ENCODE data around the gene MAP1B. TPM values are rescaled to one million over a fixed set of nuclear protein-coding genes. Genes with fewer than 3 reads are reported as not detected.

Gene MAP1B
- total and polyA plus RNA-seq, 9 of the 15 experiments (the other 6 are each of a cell fraction or from before 2014, with no cell fraction given), result 5.2 to 66.1 (median 17.3) TPM

DNA sequence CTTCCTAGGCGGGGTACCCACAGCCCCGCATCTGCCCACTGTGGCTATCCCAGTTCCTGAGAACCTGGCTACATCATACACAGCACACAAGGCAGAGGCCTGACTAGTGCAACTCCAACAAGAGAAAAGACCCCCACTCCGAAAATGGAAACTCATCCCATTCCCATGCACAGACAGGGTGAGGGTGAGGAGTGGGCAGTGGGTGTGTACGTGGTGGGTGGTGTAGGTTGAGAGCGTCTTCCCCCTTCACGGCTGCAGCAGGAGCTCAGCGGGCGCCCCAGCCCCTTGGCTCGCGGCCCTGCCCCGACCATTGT, 501 bp upstream of the MAP1B start (continued):
- TF ChIP-seq, protein P1, sequence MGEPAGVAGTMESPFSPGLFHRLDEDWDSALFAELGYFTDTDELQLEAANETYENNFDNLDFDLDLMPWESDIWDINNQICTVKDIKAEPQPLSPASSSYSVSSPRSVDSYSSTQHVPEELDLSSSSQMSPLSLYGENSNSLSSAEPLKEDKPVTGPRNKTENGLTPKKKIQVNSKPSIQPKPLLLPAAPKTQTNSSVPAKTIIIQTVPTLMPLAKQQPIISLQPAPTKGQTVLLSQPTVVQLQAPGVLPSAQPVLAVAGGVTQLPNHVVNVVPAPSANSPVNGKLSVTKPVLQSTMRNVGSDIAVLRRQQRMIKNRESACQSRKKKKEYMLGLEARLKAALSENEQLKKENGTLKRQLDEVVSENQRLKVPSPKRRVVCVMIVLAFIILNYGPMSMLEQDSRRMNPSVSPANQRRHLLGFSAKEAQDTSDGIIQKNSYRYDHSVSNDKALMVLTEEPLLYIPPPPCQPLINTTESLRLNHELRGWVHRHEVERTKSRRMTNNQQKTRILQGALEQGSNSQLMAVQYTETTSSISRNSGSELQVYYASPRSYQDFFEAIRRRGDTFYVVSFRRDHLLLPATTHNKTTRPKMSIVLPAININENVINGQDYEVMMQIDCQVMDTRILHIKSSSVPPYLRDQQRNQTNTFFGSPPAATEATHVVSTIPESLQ (CRISPR knock-in tag; IDR thresholded peaks at IDR 0.05), result no peak
- no peak for TF ChIP-seq RBM39 (optimal IDR thresholded peaks at IDR 0.05; ENCODE audit: low read depth, low read length)
- TF ChIP-seq, protein P2, sequence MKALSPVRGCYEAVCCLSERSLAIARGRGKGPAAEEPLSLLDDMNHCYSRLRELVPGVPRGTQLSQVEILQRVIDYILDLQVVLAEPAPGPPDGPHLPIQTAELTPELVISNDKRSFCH (CRISPR knock-in tag; IDR thresholded peaks at IDR 0.05), result no peak
- TF ChIP-seq, protein P2 (tag; IDR thresholded peaks at IDR 0.05), result no peak
- 0 out of 2 replicates have a peak, but pooled peaks have one; percentile 29 for TF ChIP-seq ZNF766 (CRISPR knock-in tag; conservative IDR thresholded peaks at IDR 0.05)
- TF ChIP-seq, protein P3, sequence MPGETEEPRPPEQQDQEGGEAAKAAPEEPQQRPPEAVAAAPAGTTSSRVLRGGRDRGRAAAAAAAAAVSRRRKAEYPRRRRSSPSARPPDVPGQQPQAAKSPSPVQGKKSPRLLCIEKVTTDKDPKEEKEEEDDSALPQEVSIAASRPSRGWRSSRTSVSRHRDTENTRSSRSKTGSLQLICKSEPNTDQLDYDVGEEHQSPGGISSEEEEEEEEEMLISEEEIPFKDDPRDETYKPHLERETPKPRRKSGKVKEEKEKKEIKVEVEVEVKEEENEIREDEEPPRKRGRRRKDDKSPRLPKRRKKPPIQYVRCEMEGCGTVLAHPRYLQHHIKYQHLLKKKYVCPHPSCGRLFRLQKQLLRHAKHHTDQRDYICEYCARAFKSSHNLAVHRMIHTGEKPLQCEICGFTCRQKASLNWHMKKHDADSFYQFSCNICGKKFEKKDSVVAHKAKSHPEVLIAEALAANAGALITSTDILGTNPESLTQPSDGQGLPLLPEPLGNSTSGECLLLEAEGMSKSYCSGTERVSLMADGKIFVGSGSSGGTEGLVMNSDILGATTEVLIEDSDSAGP (CRISPR knock-in tag; IDR thresholded peaks at IDR 0.05), result no peak
- TF ChIP-seq, protein P4, sequence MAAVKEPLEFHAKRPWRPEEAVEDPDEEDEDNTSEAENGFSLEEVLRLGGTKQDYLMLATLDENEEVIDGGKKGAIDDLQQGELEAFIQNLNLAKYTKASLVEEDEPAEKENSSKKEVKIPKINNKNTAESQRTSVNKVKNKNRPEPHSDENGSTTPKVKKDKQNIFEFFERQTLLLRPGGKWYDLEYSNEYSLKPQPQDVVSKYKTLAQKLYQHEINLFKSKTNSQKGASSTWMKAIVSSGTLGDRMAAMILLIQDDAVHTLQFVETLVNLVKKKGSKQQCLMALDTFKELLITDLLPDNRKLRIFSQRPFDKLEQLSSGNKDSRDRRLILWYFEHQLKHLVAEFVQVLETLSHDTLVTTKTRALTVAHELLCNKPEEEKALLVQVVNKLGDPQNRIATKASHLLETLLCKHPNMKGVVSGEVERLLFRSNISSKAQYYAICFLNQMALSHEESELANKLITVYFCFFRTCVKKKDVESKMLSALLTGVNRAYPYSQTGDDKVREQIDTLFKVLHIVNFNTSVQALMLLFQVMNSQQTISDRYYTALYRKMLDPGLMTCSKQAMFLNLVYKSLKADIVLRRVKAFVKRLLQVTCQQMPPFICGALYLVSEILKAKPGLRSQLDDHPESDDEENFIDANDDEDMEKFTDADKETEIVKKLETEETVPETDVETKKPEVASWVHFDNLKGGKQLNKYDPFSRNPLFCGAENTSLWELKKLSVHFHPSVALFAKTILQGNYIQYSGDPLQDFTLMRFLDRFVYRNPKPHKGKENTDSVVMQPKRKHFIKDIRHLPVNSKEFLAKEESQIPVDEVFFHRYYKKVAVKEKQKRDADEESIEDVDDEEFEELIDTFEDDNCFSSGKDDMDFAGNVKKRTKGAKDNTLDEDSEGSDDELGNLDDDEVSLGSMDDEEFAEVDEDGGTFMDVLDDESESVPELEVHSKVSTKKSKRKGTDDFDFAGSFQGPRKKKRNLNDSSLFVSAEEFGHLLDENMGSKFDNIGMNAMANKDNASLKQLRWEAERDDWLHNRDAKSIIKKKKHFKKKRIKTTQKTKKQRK (IDR thresholded peaks at IDR 0.05; ENCODE audit: borderline replicate concordance, low read depth, low read length), result no peak
- no peak for TF ChIP-seq CBX2 (IDR thresholded peaks at IDR 0.05; ENCODE audit: insufficient read depth, low read length, poor library complexity, severe bottlenecking)
- TF ChIP-seq, protein P5, sequence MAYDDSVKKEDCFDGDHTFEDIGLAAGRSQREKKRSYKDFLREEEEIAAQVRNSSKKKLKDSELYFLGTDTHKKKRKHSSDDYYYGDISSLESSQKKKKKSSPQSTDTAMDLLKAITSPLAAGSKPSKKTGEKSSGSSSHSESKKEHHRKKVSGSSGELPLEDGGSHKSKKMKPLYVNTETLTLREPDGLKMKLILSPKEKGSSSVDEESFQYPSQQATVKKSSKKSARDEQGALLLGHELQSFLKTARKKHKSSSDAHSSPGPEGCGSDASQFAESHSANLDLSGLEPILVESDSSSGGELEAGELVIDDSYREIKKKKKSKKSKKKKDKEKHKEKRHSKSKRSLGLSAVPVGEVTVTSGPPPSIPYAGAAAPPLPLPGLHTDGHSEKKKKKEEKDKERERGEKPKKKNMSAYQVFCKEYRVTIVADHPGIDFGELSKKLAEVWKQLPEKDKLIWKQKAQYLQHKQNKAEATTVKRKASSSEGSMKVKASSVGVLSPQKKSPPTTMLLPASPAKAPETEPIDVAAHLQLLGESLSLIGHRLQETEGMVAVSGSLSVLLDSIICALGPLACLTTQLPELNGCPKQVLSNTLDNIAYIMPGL (CRISPR knock-in tag; IDR thresholded peaks at IDR 0.05), result no peak
- no peak for TF ChIP-seq ZNF778 (CRISPR knock-in tag; IDR thresholded peaks at IDR 0.05)
- no peak for TF ChIP-seq FOXJ2 (tag; IDR thresholded peaks at IDR 0.05)
- TF ChIP-seq SRF (CRISPR knock-in tag; IDR thresholded peaks at IDR 0.05), result no peak
- TF ChIP-seq ZNF436 (CRISPR knock-in tag; IDR thresholded peaks at IDR 0.05), result no peak
- TF ChIP-seq, protein P6, sequence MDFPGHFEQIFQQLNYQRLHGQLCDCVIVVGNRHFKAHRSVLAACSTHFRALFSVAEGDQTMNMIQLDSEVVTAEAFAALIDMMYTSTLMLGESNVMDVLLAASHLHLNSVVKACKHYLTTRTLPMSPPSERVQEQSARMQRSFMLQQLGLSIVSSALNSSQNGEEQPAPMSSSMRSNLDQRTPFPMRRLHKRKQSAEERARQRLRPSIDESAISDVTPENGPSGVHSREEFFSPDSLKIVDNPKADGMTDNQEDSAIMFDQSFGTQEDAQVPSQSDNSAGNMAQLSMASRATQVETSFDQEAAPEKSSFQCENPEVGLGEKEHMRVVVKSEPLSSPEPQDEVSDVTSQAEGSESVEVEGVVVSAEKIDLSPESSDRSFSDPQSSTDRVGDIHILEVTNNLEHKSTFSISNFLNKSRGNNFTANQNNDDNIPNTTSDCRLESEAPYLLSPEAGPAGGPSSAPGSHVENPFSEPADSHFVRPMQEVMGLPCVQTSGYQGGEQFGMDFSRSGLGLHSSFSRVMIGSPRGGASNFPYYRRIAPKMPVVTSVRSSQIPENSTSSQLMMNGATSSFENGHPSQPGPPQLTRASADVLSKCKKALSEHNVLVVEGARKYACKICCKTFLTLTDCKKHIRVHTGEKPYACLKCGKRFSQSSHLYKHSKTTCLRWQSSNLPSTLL (IDR thresholded peaks at IDR 0.05), result no peak
- TF ChIP-seq ZNF584 (CRISPR knock-in tag; IDR thresholded peaks at IDR 0.05; ENCODE audit: low read depth), result peak; percentile 64; the same call in 1 of the 2 replicates
- no peak for TF ChIP-seq PRMT5 (CRISPR knock-in tag; IDR thresholded peaks at IDR 0.05)
- TF ChIP-seq NFXL1 (CRISPR knock-in tag; IDR thresholded peaks at IDR 0.05), result 0 out of 2 replicates have a peak, but pooled peaks have one; percentile 58

Data from K562 (cell line).